OCI-LY7 (cell line): Measurements from ENCODE around the gene LMOD3.

Experiments
- EZH2phosphoT487 ChIP-seq: fragments of 200-600 bp; sonication (generic); IDR thresholded peaks from 2 replicates; pipeline ENCODE4 v1.6.1; 2018; ENCODE audit warnings: low read depth, borderline replicate concordance, mild to moderate bottlenecking, mixed run types, antibody characterized with exemption, low read length, moderate library complexity, mixed read lengths
- TF ChIP-seq, protein P1 (sequence below): fragments of 200-600 bp; sonication (generic); conservative IDR thresholded peaks from 2 replicates; pipeline ENCODE4 v1.5.1; 2014; ENCODE audit warnings: mild to moderate bottlenecking, antibody characterized with exemption, low read length, moderate library complexity, mixed read lengths

DNA sequence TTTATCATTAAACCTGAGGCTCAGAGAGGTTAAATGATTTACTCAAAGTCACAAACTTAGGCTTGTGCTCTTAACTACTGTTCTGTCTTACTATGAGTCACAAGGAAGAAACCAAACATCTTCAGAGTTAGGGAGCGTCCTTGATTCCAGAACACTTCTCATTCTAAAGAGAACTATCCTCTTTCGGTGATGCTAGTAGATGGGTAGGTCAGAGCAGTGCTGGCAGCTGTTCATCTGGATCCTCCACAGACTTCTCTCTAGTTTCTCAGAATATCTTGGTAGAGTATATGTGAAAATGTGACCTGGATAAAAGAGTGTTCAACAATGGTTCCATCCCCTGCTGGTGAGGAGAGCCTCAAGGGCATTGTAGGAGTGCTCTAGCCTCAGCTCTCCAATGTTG is 34.3 kb downstream of the LMOD3 start:
- TF ChIP-seq, protein P1, sequence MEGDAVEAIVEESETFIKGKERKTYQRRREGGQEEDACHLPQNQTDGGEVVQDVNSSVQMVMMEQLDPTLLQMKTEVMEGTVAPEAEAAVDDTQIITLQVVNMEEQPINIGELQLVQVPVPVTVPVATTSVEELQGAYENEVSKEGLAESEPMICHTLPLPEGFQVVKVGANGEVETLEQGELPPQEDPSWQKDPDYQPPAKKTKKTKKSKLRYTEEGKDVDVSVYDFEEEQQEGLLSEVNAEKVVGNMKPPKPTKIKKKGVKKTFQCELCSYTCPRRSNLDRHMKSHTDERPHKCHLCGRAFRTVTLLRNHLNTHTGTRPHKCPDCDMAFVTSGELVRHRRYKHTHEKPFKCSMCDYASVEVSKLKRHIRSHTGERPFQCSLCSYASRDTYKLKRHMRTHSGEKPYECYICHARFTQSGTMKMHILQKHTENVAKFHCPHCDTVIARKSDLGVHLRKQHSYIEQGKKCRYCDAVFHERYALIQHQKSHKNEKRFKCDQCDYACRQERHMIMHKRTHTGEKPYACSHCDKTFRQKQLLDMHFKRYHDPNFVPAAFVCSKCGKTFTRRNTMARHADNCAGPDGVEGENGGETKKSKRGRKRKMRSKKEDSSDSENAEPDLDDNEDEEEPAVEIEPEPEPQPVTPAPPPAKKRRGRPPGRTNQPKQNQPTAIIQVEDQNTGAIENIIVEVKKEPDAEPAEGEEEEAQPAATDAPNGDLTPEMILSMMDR: no peak
- TF ChIP-seq EZH2phosphoT487: no peak
